Neural cell (in vitro differentiated cells): ENCODE measurements around the gene TMEM170A.

Experiments used
- CTCF ChIP-seq: fragments of 450-650 bp; IDR thresholded peaks from 2 replicates; pipeline ENCODE4 v1.5.1; 2014; ENCODE audit warnings: antibody characterized with exemption, mild to moderate bottlenecking, moderate library complexity; ENCODE audit not compliant: poor library complexity, severe bottlenecking
- EP300 ChIP-seq: fragments of 450-650 bp; conservative IDR thresholded peaks from 2 replicates; pipeline ENCODE4 v1.6.1; 2014; ENCODE audit warnings: antibody characterized with exemption, mild to moderate bottlenecking, moderate library complexity; ENCODE audit not compliant: poor library complexity, severe bottlenecking
- EZH2 ChIP-seq: fragments of 200-600, 300-800 bp; shearing (Covaris generic), sonication (generic); IDR thresholded peaks from 2 replicates; pipeline ENCODE4 v1.6.1; 2014; ENCODE audit warnings: antibody characterized with exemption, low read length, borderline replicate concordance, mild to moderate bottlenecking; ENCODE audit not compliant: insufficient read depth, poor library complexity, severe bottlenecking
- POLR2AphosphoS5 ChIP-seq: IDR thresholded peaks from 2 replicates; pipeline ENCODE4 v1.6.1; 2012
- RAD21 ChIP-seq: fragments of 450-650 bp; conservative IDR thresholded peaks from 2 replicates; pipeline ENCODE4 v1.6.1; 2014; ENCODE audit warnings: antibody characterized with exemption, mild to moderate bottlenecking, moderate library complexity
- REST ChIP-seq: IDR thresholded peaks from 2 replicates; pipeline ENCODE4 v1.6.1; 2012; ENCODE audit warnings: borderline replicate concordance
- SMC3 ChIP-seq: fragments of 450-650 bp; conservative IDR thresholded peaks from 2 replicates; pipeline ENCODE4 v1.6.1; 2014; ENCODE audit warnings: antibody characterized with exemption, mild to moderate bottlenecking, moderate library complexity; ENCODE audit not compliant: poor library complexity
- TAF1 ChIP-seq: IDR thresholded peaks from 2 replicates; pipeline ENCODE4 v1.6.1; 2012; ENCODE audit warnings: low read depth

GRCh38 chr16:75406943-75407342 is 57.5 kb downstream of the TMEM170A start:
- TF ChIP-seq RAD21 (no peak), TAF1 (no peak), SMC3 (no peak), CTCF (no peak), EP300 (no peak), REST (no peak), EZH2 (no peak), POLR2AphosphoS5 (no peak)
